IMR-90 (cell line): ENCODE data around the gene IL37. TPM values are rescaled to one million over a fixed set of nuclear protein-coding genes. Genes with fewer than 3 reads are reported as not detected.

Source experiments
- ATAC-seq: fragments of 200-7000 bp; cut with Tn5 transposase; 2 replicates; pipeline ENCODE4 v1.9.1; 2020; ENCODE audit warnings: low read depth, mild to moderate bottlenecking, moderate library complexity
- BruUV-seq: library from RNA; stranded (reverse); fragments of 400-500 nt; replicated peaks from 2 replicates; lab custom pipeline; 2021; lab: Mats Ljungman, UMichigan
- CTCF ChIA-PET: fragments of 300-600 bp; formaldehyde crosslinking; extraction: SDS; loops from one replicate; lab custom pipeline; 2021; ENCODE audit warnings: antibody characterized with exemption; lab: Yijun Ruan, JAX
- POLR2A ChIA-PET: fragments of 300-600 bp; sonication (Branson Sonifier 250); formaldehyde crosslinking; loops from one replicate; lab custom pipeline; 2022; ENCODE audit warnings: antibody characterized with exemption; ENCODE audit not compliant: unreplicated experiment; lab: Charles Lee
- DNase-seq: peaks from one replicate; pipeline ENCODE4 v3.0.0; 2013
- H2AFZ ChIP-seq: replicated peaks from 2 replicates; pipeline ENCODE3; 2013; ENCODE audit warnings: low read length, mild to moderate bottlenecking; ENCODE audit not compliant: poor library complexity
- H2AK5ac ChIP-seq: 2 replicates; pipeline ENCODE4 v1.6.1; 2013; ENCODE audit warnings: low read depth, low read length, inconsistent platforms
- H2AK9ac ChIP-seq: replicated peaks from 2 replicates; pipeline ENCODE3; 2013; ENCODE audit warnings: mild to moderate bottlenecking, low read depth, low read length, moderate library complexity; ENCODE audit not compliant: poor library complexity
- H2BK120ac ChIP-seq: 2 replicates; pipeline ENCODE4 v1.6.1; 2013; ENCODE audit warnings: low read depth, low read length, inconsistent platforms
- H2BK15ac ChIP-seq: 3 replicates; pipeline ENCODE4 v1.6.1; 2013; ENCODE audit warnings: low read depth, low read length, inconsistent platforms
- H2BK20ac ChIP-seq: 2 replicates; pipeline ENCODE4 v1.6.1; 2013; ENCODE audit warnings: low read depth, mild to moderate bottlenecking, inconsistent platforms, low read length, moderate library complexity
- H2BK5ac ChIP-seq: 2 replicates; pipeline ENCODE4 v1.6.1; 2013; ENCODE audit warnings: mild to moderate bottlenecking, low read depth, low read length, inconsistent platforms; ENCODE audit not compliant: poor library complexity, severe bottlenecking
- H3K14ac ChIP-seq: replicated peaks from 2 replicates; pipeline ENCODE4 v1.6.1; 2013; ENCODE audit warnings: low read depth, low read length, inconsistent platforms
- H3K18ac ChIP-seq: 2 replicates; pipeline ENCODE4 v1.6.1; 2013; ENCODE audit warnings: low read depth, low read length, control low read depth
- H3K23ac ChIP-seq: 2 replicates; pipeline ENCODE4 v1.6.1; 2013; ENCODE audit warnings: low read depth, low read length, inconsistent platforms
- H3K27ac ChIP-seq: 2 replicates; pipeline ENCODE4 v1.5.1; 2013; ENCODE audit warnings: mild to moderate bottlenecking, control low read depth, low read length; ENCODE audit not compliant: insufficient read depth
- H3K27me3 ChIP-seq: 2 replicates; pipeline ENCODE4 v1.6.1; 2013; ENCODE audit warnings: low read length; ENCODE audit not compliant: control insufficient read depth, insufficient read depth
- H3K36me3 ChIP-seq: 2 replicates; pipeline ENCODE4 v1.6.1; 2013; ENCODE audit warnings: low read length, mixed read lengths; ENCODE audit not compliant: control insufficient read depth, insufficient read depth
- H3K4ac ChIP-seq: 2 replicates; pipeline ENCODE4 v1.6.1; 2013; ENCODE audit warnings: low read depth, low read length, inconsistent platforms
- H3K4me1 ChIP-seq: 2 replicates; pipeline ENCODE4 v1.6.1; 2013; ENCODE audit warnings: low read length, mixed read lengths; ENCODE audit not compliant: control insufficient read depth, insufficient read depth
- H3K4me2 ChIP-seq: 2 replicates; pipeline ENCODE4 v1.6.1; 2013; ENCODE audit warnings: low read depth, mild to moderate bottlenecking, control low read depth, low read length, moderate library complexity
- H3K4me3 ChIP-seq: 2 replicates; pipeline ENCODE4 v1.5.1; 2013; ENCODE audit warnings: low read depth, mild to moderate bottlenecking, control low read depth, low read length, moderate library complexity; ENCODE audit not compliant: insufficient read depth
- H3K56ac ChIP-seq: 2 replicates; pipeline ENCODE4 v1.6.1; 2013; ENCODE audit warnings: low read length, inconsistent platforms; ENCODE audit not compliant: insufficient read depth; ENCODE audit errors: extremely low read depth
- H3K79me1 ChIP-seq, 2 experiments: 2 replicates each; pipeline ENCODE4 v1.6.1; 2013; ENCODE audit warnings: low read length in 2 of 2, inconsistent platforms in 1 of 2, low read depth in 1 of 2
- H3K9ac ChIP-seq: 2 replicates; pipeline ENCODE4 v1.6.1; 2013; ENCODE audit warnings: low read depth, low read length, control low read depth
- H3K9me1 ChIP-seq: 2 replicates; pipeline ENCODE4 v1.6.1; 2013; ENCODE audit warnings: low read length, inconsistent platforms; ENCODE audit not compliant: insufficient read depth
- H3K9me3 ChIP-seq: 2 replicates; pipeline ENCODE4 v1.6.1; 2013; ENCODE audit warnings: low read length; ENCODE audit not compliant: control insufficient read depth, insufficient read depth
- H4K20me1 ChIP-seq: 2 replicates; pipeline ENCODE4 v1.6.1; 2013; ENCODE audit warnings: low read length, inconsistent platforms; ENCODE audit not compliant: insufficient read depth
- H4K5ac ChIP-seq: 2 replicates; pipeline ENCODE4 v1.6.1; 2013; ENCODE audit warnings: mild to moderate bottlenecking, low read depth, low read length, control low read depth
- H4K8ac ChIP-seq, 2 experiments: 2 replicates each; pipeline ENCODE4 v1.6.1; 2013; ENCODE audit warnings: low read depth in 2 of 2, low read length in 2 of 2, control low read depth in 1 of 2, inconsistent platforms in 1 of 2
- H4K91ac ChIP-seq: 2 replicates; pipeline ENCODE4 v1.6.1; 2013; ENCODE audit warnings: low read depth, low read length, inconsistent platforms; ENCODE audit not compliant: insufficient read depth
- BHLHE40 ChIP-seq: fragments of 150-350 bp; IDR thresholded peaks from 2 replicates; pipeline ENCODE4 v1.6.1; 2016; ENCODE audit warnings: mild to moderate bottlenecking, low read depth, low read length
- CEBPB ChIP-seq: IDR thresholded peaks from 2 replicates; pipeline ENCODE4 v1.6.1; 2012; ENCODE audit warnings: low read depth, low read length, improper control_type of control experiment
- CHD1 ChIP-seq: IDR thresholded peaks from 2 replicates; pipeline ENCODE4 v1.6.1; 2012; ENCODE audit warnings: low read depth, low read length, improper control_type of control experiment
- CTCF ChIP-seq: conservative IDR thresholded peaks from 2 replicates; pipeline ENCODE4 v1.5.1; 2012; ENCODE audit warnings: mild to moderate bottlenecking, low read depth, low read length, improper control_type of control experiment
- ELK1 ChIP-seq: fragments of 150-350 bp; IDR thresholded peaks from 2 replicates; pipeline ENCODE4 v1.6.1; 2016; ENCODE audit warnings: low read depth, mild to moderate bottlenecking, low read length, moderate library complexity, borderline replicate concordance
- FOS ChIP-seq: fragments of 150-350 bp; IDR thresholded peaks from 2 replicates; pipeline ENCODE4 v1.6.1; 2016; ENCODE audit warnings: low read depth, low read length
- MAFK ChIP-seq: IDR thresholded peaks from 2 replicates; pipeline ENCODE4 v1.6.1; 2012; ENCODE audit warnings: low read depth, low read length, improper control_type of control experiment
- MAZ ChIP-seq: IDR thresholded peaks from 2 replicates; pipeline ENCODE4 v1.6.1; 2012; ENCODE audit warnings: low read depth, mild to moderate bottlenecking, low read length, improper control_type of control experiment, moderate library complexity, borderline replicate concordance
- MXI1 ChIP-seq: IDR thresholded peaks from 2 replicates; pipeline ENCODE4 v1.6.1; 2012; ENCODE audit warnings: low read depth, mild to moderate bottlenecking, low read length, moderate library complexity, borderline replicate concordance
- NFE2L2 ChIP-seq: fragments of 150-350 bp; IDR thresholded peaks from 2 replicates; pipeline ENCODE4 v1.6.1; 2016; ENCODE audit warnings: low read depth, mild to moderate bottlenecking, low read length
- POLR2A ChIP-seq: IDR thresholded peaks from 2 replicates; pipeline ENCODE4 v1.6.1; 2012; ENCODE audit warnings: mild to moderate bottlenecking, low read depth, low read length
- RAD21 ChIP-seq: IDR thresholded peaks from 2 replicates; pipeline ENCODE4 v1.6.1; 2012; ENCODE audit warnings: low read length, improper control_type of control experiment
- RCOR1 ChIP-seq: IDR thresholded peaks from 2 replicates; pipeline ENCODE4 v1.6.1; 2012; ENCODE audit warnings: mild to moderate bottlenecking, low read length, improper control_type of control experiment; ENCODE audit not compliant: insufficient replicate concordance
- RFX5 ChIP-seq: IDR thresholded peaks from 2 replicates; pipeline ENCODE4 v1.8.0; 2012; ENCODE audit warnings: low read depth, mild to moderate bottlenecking, low read length, moderate library complexity
- SMC3 ChIP-seq: fragments of 150-350 bp; IDR thresholded peaks from 2 replicates; pipeline ENCODE4 v1.6.1; 2016; ENCODE audit warnings: low read depth, mild to moderate bottlenecking, antibody characterized with exemption, low read length, moderate library complexity
- USF2 ChIP-seq: fragments of 150-350 bp; IDR thresholded peaks from 2 replicates; pipeline ENCODE4 v1.6.1; 2017; ENCODE audit warnings: mild to moderate bottlenecking, antibody characterized with exemption, low read length, low read depth
- WGBS, 2 experiments: methylation state at CpG; one replicate each; pipeline versions ENCODE4 v1.1.5 to v1.1.7; 2013; ENCODE audit warnings: missing lambda C conversion rate in 2 of 2; ENCODE audit not compliant: insufficient read length in 1 of 2; ENCODE audit errors: extremely low coverage in 2 of 2; 5-methylcytosine and 5-hydroxymethylcytosine counted together
- dilution Hi-C: fragments of 300-500 bp; cut with HindIII; formaldehyde crosslinking; loops from one replicate; pipeline ENCODE4 v1.14.3; 2018; ENCODE audit warnings: low sequenced_read_pairs; ENCODE audit not compliant: unreplicated experiment
- in situ Hi-C: fragments of 300-500 bp; cut with MboI; formaldehyde crosslinking; loops from 3 replicates; pipeline ENCODE4 v1.14.3; 2019; ENCODE audit warnings: low sequenced_read_pairs, inconsistent platforms, mixed read lengths
- intact Hi-C: fragments of 100-400 bp; cut with micrococcal nuclease; formaldehyde crosslinking; loops from 2 replicates; pipeline ENCODE4 v1.10.0; 2022
- polyA plus RNA-seq, 3 experiments: library from polyadenylated mRNA; depleted of rRNA; stranded (reverse); fragments of >200 nt; gene quantifications; 2 replicates each; pipeline ENCODE4 v1.2.3, GENCODE V29; 2012; ENCODE audit warnings: low replicate concordance in 1 of 3
- total RNA-seq: library from RNA; depleted of rRNA; stranded (reverse); fragments of >200 nt; gene quantifications from 2 replicates; pipeline ENCODE4 v1.2.3, GENCODE V29; 2012

Gene IL37
- total and polyA plus RNA-seq, 2 of the 4 experiments (the other 2 are of a cell fraction) = 0.15 TPM; not detected in 1

- dilution Hi-C loops = no loop called here
- CTCF ChIA-PET = interaction anchor here (0.9 kb wide), 1 partner anchor 13 kb away, joined by 4 read pairs; no protein-coding TSS in a partner anchor
Observed at GRCh38 chr2:112954364-112954763, 43.4 kb downstream of the IL37 start.

More at GRCh38 chr2:112954364-112954763, 43.4 kb downstream of the IL37 start:
- WGBS, 2 experiments = 100% methylated on average over 1 of the region's 7 CpGs; no CpG with 5 or more reads in 1 of the 2 experiments
- BruUV-seq = no TSS peak
- Histone ChIP-seq H2BK20ac (no peak overlapping the region), H3K23ac (no peak overlapping the region), H2AK5ac (no peak overlapping the region), H2BK15ac (no peak overlapping the region), H4K91ac (no peak overlapping the region), H4K8ac (no peak overlapping the region), H3K79me1 (no peaks in the 10 kb centered on the region), H3K56ac (no peak overlapping the region), H2AK9ac (no peak overlapping the region), H3K9me1 (no peaks in the 10 kb centered on the region), H3K9ac (no peak overlapping the region), H4K5ac (no peak overlapping the region), H3K27me3 (peaks cover 36% of the 10 kb centered on the region), H3K36me3 (no peaks in the 10 kb centered on the region), H3K18ac (no peak overlapping the region), H3K14ac (no peak overlapping the region), H2BK5ac (no peak overlapping the region), H3K4me1 (no peaks in the 10 kb centered on the region), H3K27ac (no peak overlapping the region), H2AFZ (no peak overlapping the region), H3K4me2 (no peak overlapping the region), H3K4ac (no peak overlapping the region), H4K20me1 (no peaks in the 10 kb centered on the region), H3K9me3 (no peaks in the 10 kb centered on the region), H3K4me3 (no peak overlapping the region), H2BK120ac (no peak overlapping the region)
- intact Hi-C loops (no loop called here), in situ Hi-C loops (no loop called here)
- DNase-seq (no peak), ATAC-seq (no peak)
- POLR2A ChIA-PET = no interaction called here
- no peak for TF ChIP-seq RFX5
- no peak for TF ChIP-seq USF2
- no peak for TF ChIP-seq POLR2A
- no peak for TF ChIP-seq NFE2L2
- no peak for TF ChIP-seq RAD21
- TF ChIP-seq FOS = no peak
- TF ChIP-seq ELK1 = no peak
- no peak for TF ChIP-seq CHD1
- TF ChIP-seq SMC3 = no peak
- no peak for TF ChIP-seq MXI1
- no peak for TF ChIP-seq CEBPB
- no peak for TF ChIP-seq CTCF
- TF ChIP-seq MAZ = no peak
- TF ChIP-seq MAFK = no peak
- TF ChIP-seq BHLHE40 = no peak
- TF ChIP-seq RCOR1 = no peak
